ENCODE results near the gene KDM2B. TPM values are rescaled to one million over a fixed set of nuclear protein-coding genes. Genes with fewer than 3 reads are reported as not detected.
A peak's percentile ranks its signal among the peaks of the same experiment; 100 is the strongest.

Gene KDM2B
- total and polyA plus RNA-seq, 2 donors (not counting 1 experiment from before 2014, with no cell fraction given), result 108 to 126 TPM

DNA sequence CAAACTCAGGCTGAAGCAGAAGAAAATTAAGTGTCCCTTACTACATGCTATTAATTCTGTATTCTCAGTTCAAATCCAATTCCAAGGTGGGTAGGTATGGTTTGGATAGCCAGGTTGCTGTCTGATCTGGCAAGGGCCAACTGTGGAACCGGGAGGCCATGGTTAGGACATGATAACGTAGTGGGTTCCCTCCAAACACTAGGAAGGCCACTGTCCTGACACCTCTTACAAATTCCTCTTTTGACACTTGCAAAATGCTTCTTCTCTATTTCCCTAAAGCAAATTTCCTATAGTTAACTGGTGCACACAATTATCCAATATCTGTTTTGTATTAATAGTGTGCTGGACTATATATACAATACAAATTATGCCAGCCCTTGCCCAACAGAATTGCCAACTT is 110.1 kb downstream of the KDM2B start:
- Histone ChIP-seq H3K4me3 (ENCODE audit: control extremely low read depth in 1 of 5, extremely low read depth in 1 of 5, insufficient read depth in 1 of 5, low read depth in 2 of 5, low read length in 4 of 5) (no peak overlapping the region), H3K27me3 (replicated peaks in 1 of 4; ENCODE audit: control extremely low read depth in 1 of 4, control insufficient read depth in 3 of 4, insufficient read depth in 4 of 4, low read length in 3 of 4) (no peaks in the 10 kb centered on the region), H3K79me2 (ENCODE audit: control insufficient read depth, insufficient read depth, low read length) (peaks cover 22% of the 10 kb centered on the region), H2AFZ (ENCODE audit: insufficient read depth, low read depth, low read length, poor library complexity, severe bottlenecking) (no peak overlapping the region), H3K9me3 (ENCODE audit: control extremely low read depth in 1 of 3, control insufficient read depth in 2 of 3, insufficient read depth in 1 of 3, low read length in 2 of 3) (no peaks in the 10 kb centered on the region), H3K27ac (ENCODE audit: low read length in 2 of 2) (peak overlapping the region; percentile 1 to 71), H4K20me1 (ENCODE audit: control insufficient read depth, insufficient read depth, low read length, poor library complexity, severe bottlenecking) (peaks cover 6% of the 10 kb centered on the region), H3K9ac (ENCODE audit: low read length) (no peak overlapping the region), H3K4me2 (replicated peaks; ENCODE audit: low read depth, low read length, poor library complexity, severe bottlenecking) (no peak overlapping the region), H3K4me1 (ENCODE audit: control insufficient read depth in 2 of 2, insufficient read depth in 2 of 2, low read length in 2 of 2) (peaks cover 6 to 26% of the 10 kb centered on the region in 2 donors), H3K36me3 (replicated peaks in 1 of 2; ENCODE audit: control extremely low read depth in 1 of 2, control insufficient read depth in 1 of 2, extremely low read depth in 1 of 2, insufficient read depth in 2 of 2, low read length in 1 of 2) (no peaks in the 10 kb centered on the region)
- CTCF ChIA-PET, result no interaction called here
- no peaks in the 10 kb centered on the region for H3K9me3 Mint-ChIP-seq (ENCODE audit: insufficient read depth)
- ATAC-seq (ENCODE audit: low read depth), result no peak
- no peak for TF ChIP-seq EZH2 (IDR thresholded peaks at IDR 0.05; ENCODE audit: borderline replicate concordance, insufficient read depth, low read depth, low read length, poor library complexity, severe bottlenecking)
- TF ChIP-seq, protein P1, sequence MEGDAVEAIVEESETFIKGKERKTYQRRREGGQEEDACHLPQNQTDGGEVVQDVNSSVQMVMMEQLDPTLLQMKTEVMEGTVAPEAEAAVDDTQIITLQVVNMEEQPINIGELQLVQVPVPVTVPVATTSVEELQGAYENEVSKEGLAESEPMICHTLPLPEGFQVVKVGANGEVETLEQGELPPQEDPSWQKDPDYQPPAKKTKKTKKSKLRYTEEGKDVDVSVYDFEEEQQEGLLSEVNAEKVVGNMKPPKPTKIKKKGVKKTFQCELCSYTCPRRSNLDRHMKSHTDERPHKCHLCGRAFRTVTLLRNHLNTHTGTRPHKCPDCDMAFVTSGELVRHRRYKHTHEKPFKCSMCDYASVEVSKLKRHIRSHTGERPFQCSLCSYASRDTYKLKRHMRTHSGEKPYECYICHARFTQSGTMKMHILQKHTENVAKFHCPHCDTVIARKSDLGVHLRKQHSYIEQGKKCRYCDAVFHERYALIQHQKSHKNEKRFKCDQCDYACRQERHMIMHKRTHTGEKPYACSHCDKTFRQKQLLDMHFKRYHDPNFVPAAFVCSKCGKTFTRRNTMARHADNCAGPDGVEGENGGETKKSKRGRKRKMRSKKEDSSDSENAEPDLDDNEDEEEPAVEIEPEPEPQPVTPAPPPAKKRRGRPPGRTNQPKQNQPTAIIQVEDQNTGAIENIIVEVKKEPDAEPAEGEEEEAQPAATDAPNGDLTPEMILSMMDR (IDR thresholded peaks at IDR 0.05), result no peak
- POLR2A ChIA-PET, result no interaction called here
- no peak for DNase-seq
- no CpG with 5 or more reads among the region's 2 CpGs for WGBS (ENCODE audit: insufficient coverage)
- H3K4me3 Mint-ChIP-seq, result no peak overlapping the region
- H3K4me1 Mint-ChIP-seq, result peaks cover 49% of the 10 kb centered on the region
- intact Hi-C loops (cut with micrococcal nuclease), result no loop called here
- peak overlapping the region; percentile 75 for H3K27ac Mint-ChIP-seq
- no peaks in the 10 kb centered on the region for H3K27me3 Mint-ChIP-seq

- Histone ChIP-seq H3K9me3 (ENCODE audit: control extremely low read depth in 1 of 3, control insufficient read depth in 2 of 3, insufficient read depth in 1 of 3, low read length in 2 of 3) (no peaks in the 10 kb centered on the region), H2AFZ (ENCODE audit: insufficient read depth, low read depth, low read length, poor library complexity, severe bottlenecking) (no peak overlapping the region), H4K20me1 (ENCODE audit: control insufficient read depth, insufficient read depth, low read length, poor library complexity, severe bottlenecking) (peaks cover 29% of the 10 kb centered on the region), H3K9ac (ENCODE audit: low read length) (no peak overlapping the region), H3K4me2 (replicated peaks; ENCODE audit: low read depth, low read length, poor library complexity, severe bottlenecking) (peak overlapping the region; percentile 75), H3K36me3 (replicated peaks in 1 of 2; ENCODE audit: control extremely low read depth in 1 of 2, control insufficient read depth in 1 of 2, extremely low read depth in 1 of 2, insufficient read depth in 2 of 2, low read length in 1 of 2) (peaks cover 0 to 9% of the 10 kb centered on the region in 2 experiments), H3K27ac (ENCODE audit: low read length in 2 of 2) (peak overlapping the region; percentile 37 to 82), H3K4me1 (ENCODE audit: control insufficient read depth in 2 of 2, insufficient read depth in 2 of 2, low read length in 2 of 2) (peaks cover 23 to 49% of the 10 kb centered on the region in 2 donors), H3K27me3 (replicated peaks in 1 of 4; ENCODE audit: control extremely low read depth in 1 of 4, control insufficient read depth in 3 of 4, insufficient read depth in 4 of 4, low read length in 3 of 4) (no peaks in the 10 kb centered on the region), H3K79me2 (ENCODE audit: control insufficient read depth, insufficient read depth, low read length) (peaks cover 29% of the 10 kb centered on the region), H3K4me3 (ENCODE audit: control extremely low read depth in 1 of 5, extremely low read depth in 1 of 5, insufficient read depth in 1 of 5, low read depth in 2 of 5, low read length in 4 of 5) (no peak overlapping the region)
- intact Hi-C loops (cut with micrococcal nuclease), result loop anchor here (5.0 kb wide), 1 partner anchor 324 kb away; the partner anchor contains the start of gene RHOF
- no peaks in the 10 kb centered on the region for H3K9me3 Mint-ChIP-seq (ENCODE audit: insufficient read depth)
- POLR2A ChIA-PET, result interaction anchor here (0.5 to 1.4 kb wide), 8 partner anchors 8 to 1345 kb away, joined by 3 to 5 read pairs (median 3); no protein-coding TSS in a partner anchor
- no peak for TF ChIP-seq EZH2 (IDR thresholded peaks at IDR 0.05; ENCODE audit: borderline replicate concordance, insufficient read depth, low read depth, low read length, poor library complexity, severe bottlenecking)
- TF ChIP-seq, protein P1 (IDR thresholded peaks at IDR 0.05), result no peak
- DNase-seq (no peak), ATAC-seq (ENCODE audit: low read depth) (no peak)
- WGBS (ENCODE audit: insufficient coverage), result 92% methylated on average over 2 of the region's 4 CpGs
- H3K27me3 Mint-ChIP-seq, result no peaks in the 10 kb centered on the region
- peak overlapping the region; percentile 86 for H3K27ac Mint-ChIP-seq
- CTCF ChIA-PET, result interaction anchor here (0.7 to 2.1 kb wide), 8 partner anchors 9 to 134 kb away, joined by 3 to 15 read pairs (median 4); partner anchors contain the start of gene RNF34
- H3K4me3 Mint-ChIP-seq, result peak overlapping the region; percentile 64
- peaks cover 63% of the 10 kb centered on the region for H3K4me1 Mint-ChIP-seq
These were observed 112.4 kb downstream of the KDM2B start for GRCh38 chr12:121468499-121468801.
